GM19239 (cell line): ENCODE data around the gene UBR1.
"Not testable (repeated sequence)": the region's sequence is repeated elsewhere in the genome, so short reads cannot be mapped to it uniquely, and the experiment has no call there.

Source experiments
- DNase-seq: peaks from one replicate; pipeline ENCODE4 v3.0.0; 2011; ENCODE audit warnings: low spot score; ENCODE audit not compliant: insufficient read length
- FAIRE-seq: peaks from 2 replicates; lab custom pipeline; 2011; peaks lifted over from hg19 to GRCh38; lab: Jason Lieb, UNC

The UBR1 gene

DNA sequence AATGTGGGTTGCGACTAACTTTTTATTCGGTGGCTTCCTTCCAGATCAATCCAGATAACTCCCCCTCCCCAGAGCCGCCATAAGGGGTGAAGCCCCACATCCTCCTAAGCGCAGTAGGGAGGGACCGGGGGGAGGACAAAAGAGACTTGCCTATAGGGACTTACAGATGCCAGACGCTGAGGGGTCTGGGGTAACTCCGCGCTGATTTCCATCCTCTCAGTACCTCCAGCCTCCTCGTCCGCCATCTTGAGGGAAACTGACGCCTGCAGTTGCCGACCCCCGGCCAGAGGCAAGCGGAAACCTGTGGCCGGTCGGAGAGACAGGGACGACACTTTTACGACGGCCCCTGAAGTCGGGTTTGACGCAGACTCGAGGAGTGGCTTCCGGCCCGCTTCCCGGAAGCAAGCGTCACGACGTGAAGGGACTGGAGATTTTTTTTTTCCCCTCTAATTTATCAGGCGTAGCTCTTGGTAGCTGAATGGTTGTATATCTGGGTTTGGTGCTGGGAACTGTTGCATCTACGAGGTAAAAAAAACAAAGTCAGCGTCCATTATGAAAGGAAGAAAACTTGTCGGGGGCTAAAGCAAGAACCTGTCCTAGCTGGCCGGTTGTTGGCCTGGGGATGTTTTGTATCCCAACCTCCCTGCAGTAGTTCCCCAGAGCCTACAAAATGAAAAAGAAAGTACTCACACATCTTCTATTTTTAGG, at the start of gene UBR1:
UBR1 (minus strand) TSS at position 261 of the 708 bp plus-strand sequence; CDS start at position 245, 16 bp downstream.
- FAIRE-seq (peak; percentile 91), DNase-seq (peak; percentile 82)

DNA sequence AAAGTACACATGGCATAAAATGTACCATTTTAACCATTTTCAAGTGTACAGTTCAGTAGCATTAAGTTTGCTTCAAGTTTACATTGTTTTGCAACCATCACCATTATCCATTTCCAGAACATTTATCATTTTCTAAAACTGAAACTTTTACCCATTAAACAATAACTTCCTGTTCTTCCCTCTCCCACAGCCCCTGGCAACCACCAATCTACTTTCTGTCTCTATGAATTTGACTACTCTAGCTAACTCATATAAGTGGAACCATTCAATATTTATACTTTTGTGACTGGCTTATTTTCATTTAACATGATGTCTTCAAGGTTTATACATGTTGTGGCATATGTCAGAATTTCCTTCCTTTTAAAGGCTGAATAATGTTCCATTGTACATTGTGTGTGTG, 47.4 kb upstream of the UBR1 start:
- DNase-seq (no peak), FAIRE-seq (peak; percentile 14)

DNA sequence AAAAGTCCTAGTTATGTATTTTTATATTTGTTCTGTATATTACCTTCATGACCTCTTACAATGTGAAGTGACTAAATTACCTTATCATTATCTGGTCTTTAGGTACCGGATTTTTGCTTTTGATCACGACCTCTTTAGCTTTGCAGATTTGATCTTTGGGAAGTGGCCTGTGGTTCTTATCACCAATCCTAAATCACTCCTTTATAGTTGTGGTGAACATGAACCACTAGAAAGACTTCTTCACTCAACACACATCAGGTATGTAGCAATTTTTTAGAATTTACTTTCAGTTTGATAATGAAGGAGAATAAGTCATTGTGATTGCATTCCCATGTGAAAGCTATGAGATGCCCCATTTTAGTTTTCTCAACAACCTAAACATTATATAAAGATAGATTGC, 45.9 kb upstream of the UBR1 start:
- FAIRE-seq: no peak

DNA sequence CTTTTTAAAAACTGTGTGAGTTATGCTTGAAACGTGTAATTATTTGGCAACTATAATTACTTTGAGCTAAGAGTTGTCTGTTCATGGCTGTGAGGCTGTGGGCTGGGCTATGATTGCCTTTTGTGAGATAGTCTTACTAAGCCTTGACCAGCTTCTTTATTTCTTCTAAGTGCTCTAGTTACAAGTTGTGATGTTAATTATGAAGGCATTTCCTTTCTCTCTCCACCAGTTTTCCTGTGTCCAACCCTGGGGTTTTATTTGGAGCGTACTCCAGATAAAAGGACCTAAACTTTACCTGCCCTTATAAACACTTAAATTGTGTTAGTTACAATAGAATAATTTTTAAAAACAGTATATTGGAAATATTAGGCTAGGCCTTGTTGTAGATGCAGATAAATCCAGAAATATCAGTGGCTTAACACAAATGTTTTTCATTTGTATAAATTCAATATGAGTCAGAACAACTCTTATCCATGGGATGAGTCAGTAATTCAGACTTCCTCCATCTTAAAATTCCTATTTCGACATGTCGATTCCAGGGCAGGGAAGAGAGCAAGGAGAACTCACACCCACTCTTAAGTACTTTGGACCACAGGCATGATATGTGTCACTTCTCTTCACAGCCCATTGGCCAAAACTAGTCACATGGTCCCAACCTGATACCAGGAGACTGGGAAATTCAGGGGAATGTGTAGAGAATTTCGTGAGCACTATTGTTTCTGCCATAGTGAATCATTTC, 44.5 kb upstream of the UBR1 start:
- FAIRE-seq (no peak), DNase-seq (no peak)

More for the DNA sequence above, 45.9 kb upstream of the UBR1 start:
- DNase-seq: no peak

DNA sequence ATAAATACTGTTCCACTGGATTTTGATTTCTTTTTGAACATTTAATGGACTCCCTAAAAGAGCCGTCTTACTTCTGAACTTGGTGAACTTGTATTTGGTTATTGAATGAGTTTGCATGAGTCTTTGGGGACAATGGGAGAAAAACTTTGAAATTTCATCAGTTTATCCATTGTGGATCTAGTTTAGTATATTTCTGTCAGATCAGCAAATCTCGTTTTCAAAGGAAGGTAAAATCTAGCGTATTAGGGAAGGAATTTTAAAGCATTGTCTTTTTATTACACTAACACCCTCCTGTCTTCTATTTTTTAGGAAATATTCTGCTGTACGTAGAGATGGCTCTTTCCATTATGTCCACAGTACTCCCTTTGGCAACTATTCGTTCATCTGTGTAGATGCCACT, 40.3 kb upstream of the UBR1 start:
- no peak for DNase-seq
- no peak for FAIRE-seq

DNA sequence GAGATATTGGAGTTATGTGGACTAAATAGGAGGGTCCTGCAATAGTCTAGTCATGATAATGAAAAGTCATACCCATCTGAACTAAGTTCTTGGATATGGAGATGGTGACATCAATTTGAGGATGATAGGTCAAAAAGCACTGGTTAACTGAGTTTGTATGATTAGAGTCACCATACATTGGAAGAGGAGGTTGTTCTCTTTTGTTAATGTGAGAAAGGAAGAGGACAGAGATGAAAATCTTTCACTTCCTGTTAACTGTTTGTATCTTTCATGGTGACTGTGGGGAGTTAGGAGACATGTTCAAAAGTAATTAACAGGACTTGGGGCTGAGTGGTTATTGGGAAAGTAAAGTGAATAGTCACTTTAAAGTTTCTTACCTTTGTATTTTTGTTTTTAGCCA, 38.7 kb upstream of the UBR1 start:
- FAIRE-seq (peak; percentile 84), DNase-seq (peak; percentile 10)

DNA sequence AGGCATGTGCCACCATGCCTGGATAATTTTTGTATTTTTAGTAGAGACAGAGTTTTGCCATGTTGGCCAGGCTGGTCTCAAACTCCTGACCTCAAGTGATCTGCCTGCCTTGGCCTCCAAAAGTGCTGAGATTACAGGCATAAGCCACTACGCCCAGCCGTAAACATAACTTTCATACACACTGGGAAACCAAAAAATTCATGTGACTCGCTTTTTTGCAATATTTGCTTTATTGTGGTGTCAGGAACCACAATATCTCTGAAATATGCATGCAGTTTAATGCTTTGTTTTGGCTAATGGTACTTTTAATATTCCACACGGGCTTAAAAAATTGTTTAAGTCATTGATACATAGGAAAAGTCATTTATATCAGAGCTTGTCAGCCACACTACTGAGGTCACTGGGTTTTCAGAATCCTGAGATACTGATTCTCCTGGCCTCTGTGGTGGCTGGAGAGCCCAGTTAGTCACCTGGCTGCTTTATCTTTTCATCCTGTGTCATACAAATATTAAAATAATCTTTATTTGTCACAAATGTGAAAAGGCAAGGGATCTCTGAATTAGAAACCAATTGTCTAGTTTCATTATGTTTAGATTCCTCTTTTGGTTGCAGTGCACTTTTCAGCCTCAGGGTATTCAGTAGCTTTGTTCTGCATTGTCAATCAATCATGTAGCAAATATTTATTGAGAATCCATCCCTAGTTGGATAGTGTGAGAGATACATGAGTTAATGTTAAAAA, 37.5 kb upstream of the UBR1 start:
- no peak for DNase-seq
- peak; percentile 26 for FAIRE-seq

DNA sequence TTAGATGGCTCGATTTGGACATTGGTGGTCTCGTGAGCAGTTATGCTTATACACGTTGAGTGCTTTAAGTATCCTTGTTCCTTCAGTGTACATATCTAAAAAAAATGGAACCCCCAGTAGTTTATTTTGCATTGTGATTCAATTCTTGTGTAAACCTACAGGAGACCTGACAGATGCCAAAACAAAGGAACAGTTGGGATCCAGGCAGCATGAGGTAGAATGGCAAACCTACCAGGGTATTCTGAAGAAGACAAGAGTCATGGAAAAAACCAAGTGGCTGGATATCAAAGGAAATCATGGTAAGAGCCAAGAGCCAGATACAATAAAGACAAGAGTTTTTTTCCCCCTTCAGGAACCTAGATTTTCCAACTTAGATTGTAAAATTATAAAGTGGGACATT, 29.5 kb upstream of the UBR1 start:
- DNase-seq: no peak
- FAIRE-seq: no peak

DNA sequence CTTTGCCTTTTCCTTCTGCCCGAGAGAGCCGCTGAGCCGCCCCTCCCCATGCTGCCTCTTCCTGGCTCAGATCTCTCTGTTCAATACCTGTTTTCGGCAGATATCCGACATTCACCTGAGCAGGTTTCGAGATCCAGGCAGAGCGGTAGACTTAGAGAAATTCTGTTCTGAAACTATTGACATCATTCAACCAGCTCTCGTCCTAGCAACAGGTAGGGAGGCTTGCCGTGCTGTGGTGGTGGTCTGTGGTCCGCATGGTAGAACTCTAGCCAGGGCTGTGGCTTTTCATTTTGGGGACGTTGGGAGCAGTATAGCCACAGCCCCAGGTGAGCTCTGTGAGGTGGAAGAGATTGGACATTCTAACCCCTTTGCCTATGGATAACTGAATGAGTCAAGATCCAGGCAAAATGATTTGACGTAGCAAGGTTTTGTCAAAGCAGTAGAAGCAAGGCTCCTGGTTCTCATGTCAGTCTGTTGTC, 28.4 kb upstream of the UBR1 start:
- DNase-seq (no peak), FAIRE-seq (peak; percentile 91)

DNA sequence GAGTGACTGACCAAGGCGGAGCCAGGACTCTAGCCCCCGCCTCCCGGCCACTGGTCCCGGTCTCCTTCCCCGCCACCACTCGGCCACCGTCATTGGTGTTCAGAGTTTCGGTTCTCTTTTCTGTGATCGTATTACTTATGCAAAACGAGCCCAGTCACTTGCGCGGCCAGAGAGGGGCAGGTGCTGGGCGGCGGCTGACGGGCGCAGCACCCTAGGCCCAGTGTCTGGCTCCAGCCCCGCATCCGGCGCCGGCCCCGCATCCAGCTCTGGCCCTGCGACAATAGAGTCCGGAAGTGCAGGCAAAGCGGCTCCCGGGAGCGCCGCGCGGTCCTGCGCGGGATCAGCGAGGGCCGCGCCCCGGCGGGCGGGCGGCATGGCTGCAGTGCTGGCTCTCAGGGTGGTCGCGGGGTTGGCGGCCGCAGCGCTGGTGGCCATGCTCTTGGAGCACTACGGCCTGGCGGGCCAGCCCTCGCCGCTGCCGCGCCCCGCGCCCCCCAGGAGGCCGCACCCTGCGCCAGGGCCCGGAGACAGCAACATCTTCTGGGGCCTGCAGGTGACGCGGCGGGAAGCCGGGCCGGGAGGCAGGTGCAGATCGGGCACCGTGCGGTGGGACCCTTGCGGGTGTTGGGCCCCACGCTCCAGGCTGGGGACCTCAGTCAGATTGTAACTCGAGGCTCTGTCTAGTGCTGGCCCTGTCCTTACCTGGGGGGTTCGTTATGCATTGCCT, 27.8 kb upstream of the UBR1 start, which contains the start of gene TMEM62:
TMEM62 (plus strand) TSS at position 157 of the 727 bp plus-strand sequence; CDS start at position 374, 217 bp downstream.
- peak; percentile 97 for FAIRE-seq

DNA sequence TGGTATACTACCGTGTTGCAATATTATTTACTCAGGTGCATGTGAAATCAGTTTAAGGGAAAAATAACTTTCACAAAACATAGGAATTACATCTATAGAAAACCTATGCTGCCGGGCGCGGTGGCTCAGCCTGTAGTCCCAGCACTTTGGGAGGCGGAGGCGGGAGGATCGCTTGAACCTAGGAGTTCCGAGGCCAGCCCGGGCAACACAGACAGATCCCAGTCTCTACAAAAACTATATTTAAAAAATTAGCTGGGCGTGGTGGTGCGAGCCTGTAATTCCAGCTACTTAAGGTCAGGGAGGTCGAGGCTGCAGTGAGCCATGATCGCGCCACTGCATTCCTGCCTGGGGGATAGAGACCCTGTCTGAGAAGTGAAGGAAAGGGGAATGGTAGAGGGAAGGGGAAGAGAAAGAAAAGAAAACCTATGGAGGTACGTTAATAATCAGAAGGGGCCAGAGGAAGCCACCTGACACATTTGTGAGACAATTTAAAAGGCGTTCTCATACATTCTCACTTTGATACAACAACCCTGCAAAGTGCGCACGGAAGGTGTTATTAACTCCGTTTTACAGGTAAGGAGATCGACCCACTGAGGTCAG, 27.1 kb upstream of the UBR1 start:
- FAIRE-seq: no peak
- no peak for DNase-seq

More for the DNA sequence above, 27.8 kb upstream of the UBR1 start, which contains the start of gene TMEM62:
- peak; percentile 87 for DNase-seq

DNA sequence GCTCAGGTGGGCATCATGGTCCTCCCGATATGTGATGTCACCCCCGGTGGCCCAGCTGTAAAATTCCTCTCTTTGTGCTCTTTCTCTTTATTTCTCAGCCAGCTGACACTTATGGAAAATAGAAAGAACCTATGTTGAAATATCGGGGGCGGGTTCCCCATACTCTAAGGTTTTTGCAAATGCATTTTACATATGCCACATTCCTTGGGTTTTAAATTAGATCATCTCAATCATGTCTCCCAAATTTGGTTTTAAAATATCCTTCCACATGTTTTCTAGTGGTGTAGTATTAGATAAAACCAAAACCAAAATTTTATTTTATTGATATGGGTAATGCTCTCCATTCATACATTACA, 23.1 kb upstream of the UBR1 start:
- no peak for DNase-seq
- FAIRE-seq: no peak

DNA sequence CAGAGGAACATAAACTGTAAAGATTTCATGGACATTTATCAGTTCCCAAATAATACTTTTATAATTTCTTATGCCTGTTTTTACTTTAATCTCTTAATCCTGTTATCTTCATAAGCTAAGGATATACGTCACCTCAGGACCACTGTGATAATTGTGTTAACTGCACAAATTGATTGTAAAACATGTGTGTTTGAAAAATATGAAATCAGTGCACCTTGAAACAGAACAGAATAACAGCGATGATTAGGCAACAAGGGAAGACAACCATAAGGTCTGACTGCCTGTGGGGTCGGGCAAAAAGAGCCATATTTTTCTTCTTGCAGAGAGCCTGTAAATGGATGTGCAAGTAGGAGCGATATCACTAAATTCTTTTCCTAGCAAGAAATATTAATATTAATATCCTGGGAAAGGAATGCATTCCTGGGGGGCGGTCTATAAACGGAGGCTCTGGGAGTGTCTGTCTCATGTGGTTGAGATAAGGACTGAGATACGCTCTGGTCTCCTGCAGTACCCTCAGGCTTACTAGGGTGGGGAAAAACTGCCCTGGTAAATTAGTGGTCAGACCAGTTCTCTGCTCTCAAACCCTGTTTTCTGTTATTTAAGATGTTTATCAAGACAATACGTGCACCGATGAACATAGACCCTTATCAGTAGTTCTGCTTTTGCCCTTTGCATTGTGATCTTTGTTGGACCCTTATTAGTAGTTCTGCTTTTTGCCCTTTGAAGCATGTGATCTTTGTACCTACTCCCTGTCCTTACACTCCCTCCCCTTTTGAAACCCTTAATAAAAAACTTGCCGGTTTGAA, 22.5 kb upstream of the UBR1 start:
- DNase-seq, FAIRE-seq: not testable (repeated sequence)

DNA sequence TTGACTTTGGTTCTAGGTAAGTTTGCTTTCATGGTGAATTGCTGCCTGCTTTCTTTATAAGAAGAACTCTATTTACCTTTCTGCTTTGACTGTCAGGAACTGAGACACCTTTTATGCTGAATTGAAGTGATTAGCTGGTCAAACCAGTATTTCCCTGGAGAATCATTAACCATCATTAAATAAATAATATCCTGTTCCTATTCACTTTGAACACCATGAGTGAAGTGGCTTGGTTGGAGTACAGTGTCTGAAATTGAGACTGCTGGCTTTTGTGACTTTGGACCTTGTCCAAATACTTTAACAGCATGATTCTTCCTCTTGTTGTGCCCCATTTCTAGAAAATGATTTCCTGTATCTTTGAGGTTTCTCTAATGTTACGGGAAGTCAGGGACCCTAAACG, 21.9 kb upstream of the UBR1 start:
- DNase-seq (no peak), FAIRE-seq (no peak)

DNA sequence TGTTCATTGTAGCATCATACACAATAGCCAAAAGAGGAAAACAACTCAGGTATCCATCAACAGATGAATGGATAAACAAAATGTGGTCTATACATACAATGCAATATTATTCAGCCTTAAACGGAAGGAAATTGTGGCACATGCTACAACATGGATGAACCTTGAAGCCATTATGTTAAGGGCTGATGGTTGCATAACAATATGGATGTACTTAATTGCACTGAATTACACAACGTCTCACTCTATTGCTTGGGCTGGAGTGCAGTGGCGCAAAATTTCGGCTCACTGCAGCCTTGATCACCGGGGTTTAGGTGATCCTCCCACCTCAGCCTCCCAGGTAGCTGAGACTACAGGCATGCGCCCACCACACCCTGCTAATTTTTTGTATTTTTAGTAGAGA, 20.5 kb upstream of the UBR1 start:
- DNase-seq (no peak), FAIRE-seq (peak; percentile 45)

DNA sequence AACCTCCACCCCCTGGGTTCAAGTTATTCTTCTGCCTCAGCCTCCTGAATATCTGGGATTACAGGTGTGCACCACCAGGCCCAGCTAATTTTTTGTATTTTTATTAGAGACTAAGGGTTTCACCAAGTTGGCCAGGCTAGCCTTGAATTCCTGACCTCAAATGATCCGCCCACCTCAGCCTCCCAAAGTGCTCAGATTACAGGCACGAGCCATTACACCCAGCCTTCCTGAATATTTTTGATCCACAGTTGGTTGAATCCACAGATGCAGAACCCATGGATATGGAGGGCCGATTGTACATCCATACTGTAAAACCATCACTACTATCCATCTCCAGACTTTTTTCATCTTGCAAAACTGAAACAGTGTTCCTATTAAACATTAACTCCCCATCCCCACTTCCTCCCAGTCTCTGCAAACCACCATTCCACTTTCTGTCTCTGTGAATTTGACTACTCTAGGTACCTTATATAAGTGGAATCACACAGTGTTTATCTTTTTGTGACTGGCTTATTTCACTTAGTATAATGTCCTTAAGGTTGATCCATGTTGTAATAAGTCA, 19.3 kb upstream of the UBR1 start:
- FAIRE-seq (peak; percentile 42), DNase-seq (no peak)

DNA sequence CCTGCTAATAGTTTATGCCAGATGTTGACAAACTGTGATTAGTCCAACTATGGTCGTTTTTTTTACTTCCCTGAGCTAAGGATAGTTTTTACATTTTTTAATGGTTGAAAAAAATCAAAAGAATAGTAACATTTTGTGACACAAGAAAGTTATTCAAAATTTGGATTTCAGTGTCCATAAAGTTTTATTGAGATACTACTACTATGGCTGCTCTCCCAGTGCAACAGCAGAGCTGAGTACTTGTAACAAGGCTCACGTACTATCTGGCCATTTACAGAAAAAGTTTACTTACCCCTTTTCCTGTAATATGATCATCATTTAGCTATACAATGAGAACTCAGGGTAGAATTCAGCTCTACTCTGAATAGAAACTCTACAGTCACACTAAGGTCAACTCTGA, 16.0 kb upstream of the UBR1 start:
- no peak for DNase-seq
- no peak for FAIRE-seq

DNA sequence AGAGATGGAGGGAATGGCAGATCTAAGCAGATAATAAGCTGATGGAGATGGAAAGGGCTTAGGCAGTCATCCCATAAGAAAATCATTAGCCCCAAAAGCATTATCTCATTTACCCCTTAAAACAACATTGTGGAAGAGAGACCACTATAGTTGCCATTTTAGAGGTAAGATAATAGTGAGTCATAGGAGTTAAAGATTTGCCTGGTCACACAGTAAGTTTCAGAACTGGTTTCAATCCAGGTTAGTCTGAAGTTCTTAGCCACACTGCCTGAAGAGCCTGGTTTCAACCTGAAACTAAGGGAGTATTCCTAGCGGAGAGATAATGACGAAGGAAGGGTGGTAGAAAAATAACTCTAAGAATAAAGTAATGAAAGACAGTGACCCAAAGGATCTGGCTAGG, 13.0 kb upstream of the UBR1 start:
- FAIRE-seq (no peak), DNase-seq (no peak)

DNA sequence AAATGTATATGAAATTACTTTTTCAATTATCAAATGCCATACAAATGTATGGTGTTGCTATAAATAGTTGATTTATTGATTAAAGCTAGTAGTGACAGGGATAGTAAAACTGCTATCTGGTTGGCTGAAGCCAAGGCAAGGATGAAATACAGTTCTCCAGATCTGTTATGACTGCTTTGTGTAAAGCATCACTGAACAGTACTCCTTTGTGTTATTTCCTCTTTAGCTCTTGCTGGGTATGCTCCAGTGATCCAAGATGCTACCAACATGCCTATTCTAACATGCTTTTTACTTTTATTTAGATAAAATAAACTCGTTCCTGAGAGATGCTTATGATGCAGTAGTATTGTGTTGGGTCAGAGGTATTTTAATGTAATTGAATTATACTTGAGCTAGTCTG, 12.4 kb upstream of the UBR1 start:
- FAIRE-seq: no peak

More for the DNA sequence above, 12.4 kb upstream of the UBR1 start:
- DNase-seq: no peak
